Stimulated activated CD8-positive, alpha-beta memory T cell treated with anti-CD3 and anti-CD28 coated beads, Interleukin-7, amount 100 ng/mL, for 4 hours (primary cell): ENCODE results near the gene ELANE.
"Not testable (repeated sequence)": the region's sequence is repeated elsewhere in the genome, so short reads cannot be mapped to it uniquely, and the experiment has no call there.

ENCODE experiments used
- DNase-seq, 2 donors: peaks; one replicate each; pipeline ENCODE4 v3.0.0-alpha.2; 2020; ENCODE audit warnings: low read depth in 2 of 2

ELANE gene

DNA sequence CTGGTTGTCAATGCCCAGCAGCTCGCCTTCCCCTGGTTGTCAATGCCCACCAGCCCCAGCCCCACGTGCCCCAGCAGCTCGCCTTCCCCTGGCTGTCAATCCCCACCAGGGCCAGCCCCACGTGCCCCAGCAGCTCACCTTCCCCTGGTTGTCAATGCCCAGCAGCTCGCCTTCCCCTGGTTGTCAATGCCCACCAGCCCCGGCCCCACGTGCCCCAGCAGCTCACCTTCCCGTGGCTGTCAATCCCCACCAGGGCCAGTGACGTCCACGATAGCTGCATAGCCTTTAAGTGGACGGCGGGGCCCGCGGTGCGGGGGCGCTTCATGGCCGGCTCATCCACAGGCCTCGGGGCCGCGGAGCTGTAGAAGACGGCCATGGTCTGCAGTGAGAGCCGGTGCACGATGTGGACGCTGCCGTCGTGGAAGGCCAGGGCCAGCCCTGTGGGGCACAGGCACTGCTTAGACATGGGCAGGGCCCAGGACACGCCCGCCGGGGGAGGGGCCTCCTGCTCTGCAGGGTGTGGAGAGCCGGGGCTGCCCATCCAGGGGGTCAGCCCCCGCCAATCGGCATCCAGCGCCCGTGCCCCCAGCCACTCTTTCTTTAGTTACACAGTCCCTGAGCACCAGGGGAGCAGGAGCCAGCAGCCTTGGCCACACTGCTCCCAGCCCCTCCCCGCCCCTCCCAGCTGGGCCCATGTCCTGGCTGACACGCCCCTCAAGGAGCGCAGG, 27.8 kb downstream of the ELANE start:
- no peak for DNase-seq

DNA sequence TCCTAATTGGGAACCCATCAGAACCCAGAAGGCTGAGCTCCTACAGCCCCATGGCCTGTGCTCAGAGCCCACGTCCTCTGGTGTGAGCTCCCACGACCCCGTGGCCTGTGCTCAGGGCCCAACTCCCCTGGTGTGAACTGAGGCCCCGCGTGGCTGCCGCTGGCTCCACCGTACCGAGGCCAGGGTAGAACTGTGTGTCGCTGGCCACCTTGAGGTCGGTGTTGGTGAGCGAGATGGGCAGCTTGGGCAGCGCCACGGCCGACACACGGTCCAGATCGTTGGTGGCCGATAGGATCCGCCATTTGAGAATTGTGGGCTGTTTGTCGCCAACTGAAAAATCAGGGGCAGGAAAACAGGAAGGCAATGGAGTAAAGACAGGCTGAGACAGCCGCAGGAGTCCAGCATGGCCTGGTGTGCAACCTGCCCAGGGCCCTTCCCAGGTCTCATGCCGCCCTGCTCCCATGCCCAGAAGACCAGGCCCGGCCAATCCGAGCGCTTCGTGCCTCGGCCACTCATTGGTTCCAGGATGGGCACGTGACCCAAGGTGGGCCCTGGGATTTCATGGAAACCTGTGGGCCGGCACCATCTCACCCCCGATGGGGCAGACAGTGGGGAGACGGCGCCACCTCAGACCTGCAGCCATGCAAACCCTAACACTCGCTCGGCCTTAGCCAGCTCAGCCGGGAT, 29.4 kb downstream of the ELANE start:
- no peak for DNase-seq

DNA sequence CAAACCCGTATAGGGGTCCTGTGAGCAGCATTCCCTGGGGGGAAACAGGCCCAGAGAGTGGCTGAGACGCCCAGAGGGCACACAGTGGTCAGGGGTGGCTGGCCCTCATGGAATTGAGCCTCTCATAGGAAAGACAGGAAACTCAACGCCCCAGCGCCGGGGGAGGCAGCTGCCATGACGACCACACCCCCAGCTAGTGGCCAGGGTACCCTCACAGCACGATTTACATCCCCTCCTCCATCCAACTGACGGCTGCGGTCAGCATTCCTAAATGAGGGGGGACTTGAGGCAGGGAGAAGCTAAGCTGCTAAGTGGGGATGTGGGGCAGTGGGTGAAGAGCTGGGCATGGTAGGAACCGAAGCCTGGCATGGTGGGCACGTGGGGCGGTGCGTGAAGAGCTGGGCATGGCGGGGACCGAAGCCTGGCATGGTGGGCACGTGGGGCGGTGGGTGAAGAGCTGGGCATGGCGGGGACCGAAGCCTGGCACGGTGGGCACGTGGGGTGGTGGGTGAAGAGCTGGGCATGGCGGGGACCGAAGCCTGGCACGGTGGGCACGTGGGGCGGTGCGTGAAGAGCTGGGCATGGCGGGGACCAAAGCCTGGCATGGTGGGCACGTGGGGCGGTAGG, 30.9 kb downstream of the ELANE start:
- no peak for DNase-seq

DNA sequence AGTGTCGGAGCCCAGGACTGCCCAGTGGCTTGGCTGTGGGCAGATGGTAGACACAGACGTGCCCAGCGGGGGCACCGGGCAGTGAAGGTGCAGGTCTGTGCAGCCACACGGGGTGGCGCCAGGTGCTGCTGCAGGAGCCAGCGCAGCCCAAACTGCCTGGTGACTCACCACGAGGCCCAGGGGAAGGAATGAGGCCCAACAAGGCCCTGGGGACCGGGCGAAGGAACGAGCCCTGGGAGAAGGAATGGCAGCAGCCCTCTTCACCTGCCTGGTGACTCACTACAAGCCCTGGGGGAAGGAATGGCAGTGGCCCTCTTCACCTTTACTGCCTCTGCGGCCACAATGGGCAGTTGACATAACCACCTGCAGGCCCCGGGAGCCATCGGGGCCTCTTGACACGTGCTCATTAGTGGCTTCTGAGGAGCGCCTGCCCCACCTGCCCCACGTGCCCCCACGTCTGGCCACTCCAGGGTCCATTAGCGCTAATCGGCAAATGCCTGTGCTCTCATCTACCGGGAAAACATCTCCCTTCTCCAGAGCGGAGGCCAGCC, 31.6 kb downstream of the ELANE start:
- no peak for DNase-seq

DNA sequence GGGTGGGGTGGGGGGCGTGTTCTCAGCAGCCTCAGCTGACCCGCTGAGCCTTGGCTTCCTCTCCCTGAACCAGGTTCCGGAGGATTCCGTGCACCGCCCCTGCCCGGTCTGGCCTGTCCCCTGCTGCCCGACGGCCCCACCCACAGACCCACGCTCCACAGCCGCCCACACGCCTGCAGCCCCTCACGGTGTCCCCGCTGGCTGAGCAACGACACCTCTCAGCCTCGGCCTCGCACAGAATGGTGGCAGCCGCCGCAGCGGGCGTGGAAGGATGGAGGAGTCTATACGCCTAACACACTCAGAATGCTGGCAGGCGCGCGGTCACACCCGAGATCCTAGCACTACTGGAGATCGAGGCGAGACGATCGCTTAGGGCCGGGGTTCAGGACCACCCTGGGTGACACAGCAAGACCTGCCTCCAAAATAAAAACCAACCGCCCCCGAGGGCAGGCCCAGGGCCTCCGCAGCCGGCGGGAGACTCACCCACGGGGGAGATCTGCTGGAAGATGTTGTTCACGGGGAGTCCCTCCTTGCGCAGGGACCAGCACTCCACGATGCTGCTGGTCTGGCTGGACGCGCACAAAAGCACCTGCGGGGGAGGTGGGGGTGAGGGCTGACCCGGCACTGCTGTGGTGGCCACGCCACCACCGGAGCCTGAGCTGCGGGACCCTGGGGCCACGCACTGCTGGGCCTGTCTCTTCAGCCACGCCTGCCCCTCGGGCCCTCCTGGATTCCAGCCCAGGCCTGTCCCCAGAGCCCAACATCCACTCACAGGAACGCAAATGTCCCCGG, 32.5 kb downstream of the ELANE start:
- DNase-seq, result no peak

DNA sequence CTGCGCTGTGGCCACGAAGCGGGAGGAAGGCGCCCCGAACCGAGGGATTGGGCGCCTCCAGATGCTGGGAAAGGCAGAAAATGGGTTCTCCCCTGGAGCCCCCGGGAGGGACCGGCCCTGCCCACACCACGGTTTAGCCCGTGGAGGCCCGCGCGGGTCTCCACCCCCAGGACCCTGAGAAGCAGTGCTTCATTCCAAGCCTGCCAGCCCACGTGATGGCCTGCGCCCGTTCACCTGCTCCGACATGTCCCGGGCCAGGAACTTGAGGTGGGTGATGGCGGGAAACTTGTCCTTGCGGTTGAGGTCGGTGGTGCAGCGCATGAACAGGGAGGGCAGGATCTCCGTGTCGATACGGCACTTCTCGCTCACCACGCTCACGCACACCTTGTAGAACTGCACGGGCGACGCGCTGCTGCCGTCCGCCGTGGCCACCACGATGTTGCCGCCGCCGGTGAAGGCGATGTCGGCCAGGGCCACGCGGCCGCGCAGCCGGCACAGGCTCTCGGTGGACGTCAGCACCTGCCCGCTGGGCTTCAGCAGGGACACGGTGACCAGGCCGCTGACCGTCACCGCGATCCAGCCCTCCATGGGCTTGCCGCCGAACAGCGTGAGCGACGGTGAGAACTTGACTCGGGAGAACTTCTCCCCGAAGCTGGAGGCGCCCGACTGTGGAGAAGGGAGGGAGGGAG, 33.6 kb downstream of the ELANE start:
- DNase-seq, result no peak

DNA sequence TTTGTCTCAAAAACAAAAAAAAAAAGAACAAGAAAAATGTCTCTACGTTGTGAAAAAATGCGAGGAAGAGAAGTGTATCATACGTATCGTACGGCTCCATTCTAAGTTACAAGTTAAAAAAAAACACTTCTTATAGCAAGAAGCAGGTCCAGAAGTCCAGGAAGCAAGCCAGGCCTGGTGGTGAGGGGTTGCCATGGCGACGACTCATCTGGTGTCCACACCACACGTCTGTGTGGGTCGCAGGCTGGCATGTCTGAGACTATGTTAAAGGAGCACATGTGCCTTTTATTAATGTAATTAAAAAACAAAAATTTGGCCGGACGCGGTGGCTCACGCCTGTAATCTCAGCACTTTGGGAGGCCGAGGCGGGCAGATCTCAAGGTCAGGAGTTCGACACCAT, 35.0 kb downstream of the ELANE start:
- no peak for DNase-seq

DNA sequence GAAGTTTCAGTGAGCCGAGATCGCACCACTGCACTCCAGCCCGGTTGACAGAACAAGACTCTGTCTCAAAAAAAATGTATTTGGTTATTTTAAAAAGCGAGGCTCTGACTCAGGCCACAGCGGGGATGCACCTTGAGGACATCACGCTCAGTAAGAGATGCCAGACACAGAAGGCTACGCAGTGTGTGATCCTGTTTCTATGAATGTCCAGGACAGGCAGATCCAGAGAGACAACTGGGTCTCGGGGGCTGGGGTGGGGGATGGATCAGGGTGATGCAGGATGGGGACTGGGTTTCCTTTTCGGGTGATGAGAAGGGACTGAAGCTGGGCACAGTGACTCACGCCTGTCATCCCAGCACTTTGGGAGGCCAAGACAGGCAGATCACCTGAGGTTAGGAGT, 35.5 kb downstream of the ELANE start:
- no peak for DNase-seq

DNA sequence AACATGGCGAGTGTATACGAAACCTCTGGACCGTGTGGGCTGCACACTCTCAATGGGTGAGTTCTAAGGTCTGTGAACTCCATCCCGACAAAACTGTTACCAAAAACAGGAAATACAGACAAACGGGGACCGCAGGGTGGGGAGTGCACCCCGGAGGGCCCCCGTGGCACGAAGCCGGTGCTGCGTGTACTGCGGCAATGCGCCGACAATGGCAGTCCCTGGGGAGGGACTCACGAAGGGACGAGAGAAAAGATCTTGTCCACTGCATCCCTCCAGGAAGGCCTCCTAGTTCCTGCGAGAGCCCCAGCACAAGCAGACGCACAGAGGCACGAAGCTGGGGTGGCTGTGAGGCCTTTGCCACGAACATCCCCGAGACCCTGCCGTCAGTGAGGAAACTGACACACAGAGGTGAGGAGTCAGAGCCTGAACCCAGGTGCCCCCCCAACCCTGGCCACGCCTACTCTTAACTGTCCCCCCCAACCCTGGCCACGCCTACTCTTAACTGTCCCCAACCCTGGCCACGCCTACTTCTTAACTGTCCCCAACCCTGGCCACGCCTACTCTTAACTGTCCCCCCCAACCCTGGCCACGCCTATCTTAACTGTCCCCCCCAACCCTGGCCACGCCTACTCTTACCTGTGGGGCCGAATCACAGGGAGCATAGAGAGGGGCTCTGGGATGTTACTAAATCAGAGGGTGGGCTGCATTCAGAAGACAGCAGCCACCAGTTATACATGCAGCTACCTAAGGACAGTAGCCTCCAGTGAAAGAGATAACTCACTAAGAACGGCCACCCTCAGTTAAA, 36.7 kb downstream of the ELANE start:
- DNase-seq, result peak in 1 of 2 donors; percentile 46

DNA sequence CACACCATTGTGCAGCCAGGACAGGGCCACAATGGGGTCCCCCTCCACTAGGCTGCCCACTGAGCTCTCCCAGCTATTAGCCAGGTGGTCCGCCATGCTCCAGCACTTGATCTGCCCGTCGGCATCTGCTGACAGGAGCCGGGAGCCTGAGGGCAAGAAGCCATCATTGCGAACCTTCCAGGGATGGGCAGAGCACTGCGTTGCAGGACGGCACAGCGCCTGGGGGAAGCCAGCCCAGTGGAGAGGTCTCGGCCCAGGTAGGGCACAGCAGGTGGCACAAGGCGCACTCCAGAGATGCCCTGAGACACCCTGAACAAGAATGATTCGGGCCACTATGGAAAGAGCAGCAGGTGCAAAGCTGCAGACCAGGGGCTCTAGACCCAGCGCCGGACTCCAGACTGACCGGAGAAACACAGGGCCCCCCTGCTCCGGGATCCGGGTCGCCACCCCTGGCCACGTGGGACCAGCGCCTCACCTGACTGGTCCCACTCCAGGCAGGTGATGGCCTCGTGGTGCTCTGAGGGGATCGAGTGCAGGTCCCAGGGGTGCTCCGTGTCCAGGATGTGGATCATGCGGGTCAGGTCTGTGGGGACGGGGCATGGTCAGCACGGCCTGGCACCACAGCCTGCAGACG, 37.7 kb downstream of the ELANE start:
- DNase-seq, result no peak

DNA sequence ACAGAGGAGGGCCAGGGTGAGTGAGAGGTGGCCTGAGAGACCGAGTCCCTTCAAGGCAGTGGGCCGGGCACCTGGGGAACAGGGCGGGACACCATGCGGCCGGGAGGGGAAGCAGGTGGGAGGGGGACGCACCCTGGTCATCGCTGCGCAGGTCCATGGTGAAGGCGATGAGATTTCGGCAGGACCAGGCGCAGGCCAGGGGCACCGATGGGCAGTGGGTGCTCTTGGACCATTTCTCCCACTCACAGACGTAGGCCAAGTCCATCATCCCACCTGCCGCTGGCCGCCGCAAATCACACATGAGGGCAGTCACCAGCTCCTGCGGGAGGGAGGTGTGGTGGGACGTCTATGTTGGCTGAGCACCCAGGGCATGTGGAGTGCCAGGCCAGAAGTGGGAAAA, 38.7 kb downstream of the ELANE start:
- DNase-seq, result no peak

DNA sequence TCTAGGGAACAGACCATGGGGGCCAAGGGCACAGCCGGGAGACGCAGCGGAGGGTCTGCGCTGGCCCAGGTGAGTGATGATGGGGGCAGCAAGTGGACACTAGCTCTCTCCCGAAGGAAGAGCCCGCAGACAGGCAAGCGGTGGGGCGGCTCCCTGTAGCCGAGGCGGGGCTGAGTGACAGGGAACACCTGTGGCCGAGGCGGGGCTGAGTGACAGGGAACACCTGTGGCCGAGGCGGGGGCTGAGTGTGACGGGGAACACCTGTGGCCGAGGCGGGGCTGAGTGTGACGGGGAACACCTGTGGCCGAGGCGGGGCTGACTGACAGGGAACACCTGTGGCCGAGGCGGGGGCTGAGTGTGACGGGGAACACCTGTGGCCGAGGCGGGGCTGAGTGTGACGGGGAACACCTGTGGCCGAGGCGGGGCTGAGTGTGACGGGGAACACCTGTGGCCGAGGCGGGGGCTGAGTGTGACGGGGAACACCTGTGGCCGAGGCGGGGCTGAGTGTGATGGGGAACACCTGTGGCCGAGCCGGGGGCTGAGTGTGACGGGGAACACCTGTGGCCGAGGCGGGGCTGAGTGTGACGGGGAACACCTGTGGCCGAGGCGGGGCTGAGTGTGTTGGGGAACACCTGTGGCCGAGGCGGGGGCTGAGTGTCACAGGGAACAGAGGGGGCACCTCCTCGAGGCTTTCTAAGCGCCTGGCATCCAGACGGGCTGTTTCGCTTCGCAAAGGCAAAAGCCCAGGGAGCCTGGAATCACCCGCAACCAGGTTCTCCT, 39.5 kb downstream of the ELANE start:
- not testable (repeated sequence) for DNase-seq

DNA sequence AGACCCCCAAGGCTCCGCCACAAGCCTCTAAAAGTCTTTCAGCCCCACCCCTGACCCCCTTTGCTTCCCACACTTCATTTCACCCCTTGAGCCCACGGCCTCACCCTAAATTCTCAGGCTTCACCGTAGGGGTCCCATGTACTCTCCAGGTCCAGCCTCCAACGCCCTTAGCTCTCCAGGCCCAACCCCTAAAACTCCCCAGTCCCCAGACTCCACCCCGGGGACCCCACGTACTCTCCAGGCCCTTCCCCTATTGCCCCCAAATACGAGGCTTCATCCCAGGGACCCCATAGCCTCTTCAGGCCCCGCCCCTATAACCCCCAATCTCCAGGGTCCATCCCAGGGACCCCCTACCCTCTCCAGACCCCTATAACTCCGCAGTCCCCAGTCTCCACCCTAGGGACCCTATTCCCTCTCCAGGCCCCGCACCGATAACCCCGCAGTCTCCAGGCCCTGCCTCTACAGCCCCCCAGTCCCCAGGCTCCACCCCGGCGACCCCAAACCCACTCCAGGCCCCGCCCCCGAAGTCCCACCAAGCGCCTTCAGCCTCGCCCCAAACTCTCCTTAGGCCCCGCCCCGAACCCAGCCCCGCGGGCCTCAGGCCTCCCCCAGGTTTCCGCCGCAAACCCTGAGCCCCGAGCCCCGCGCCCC, 40.3 kb downstream of the ELANE start:
- DNase-seq, result no peak

DNA sequence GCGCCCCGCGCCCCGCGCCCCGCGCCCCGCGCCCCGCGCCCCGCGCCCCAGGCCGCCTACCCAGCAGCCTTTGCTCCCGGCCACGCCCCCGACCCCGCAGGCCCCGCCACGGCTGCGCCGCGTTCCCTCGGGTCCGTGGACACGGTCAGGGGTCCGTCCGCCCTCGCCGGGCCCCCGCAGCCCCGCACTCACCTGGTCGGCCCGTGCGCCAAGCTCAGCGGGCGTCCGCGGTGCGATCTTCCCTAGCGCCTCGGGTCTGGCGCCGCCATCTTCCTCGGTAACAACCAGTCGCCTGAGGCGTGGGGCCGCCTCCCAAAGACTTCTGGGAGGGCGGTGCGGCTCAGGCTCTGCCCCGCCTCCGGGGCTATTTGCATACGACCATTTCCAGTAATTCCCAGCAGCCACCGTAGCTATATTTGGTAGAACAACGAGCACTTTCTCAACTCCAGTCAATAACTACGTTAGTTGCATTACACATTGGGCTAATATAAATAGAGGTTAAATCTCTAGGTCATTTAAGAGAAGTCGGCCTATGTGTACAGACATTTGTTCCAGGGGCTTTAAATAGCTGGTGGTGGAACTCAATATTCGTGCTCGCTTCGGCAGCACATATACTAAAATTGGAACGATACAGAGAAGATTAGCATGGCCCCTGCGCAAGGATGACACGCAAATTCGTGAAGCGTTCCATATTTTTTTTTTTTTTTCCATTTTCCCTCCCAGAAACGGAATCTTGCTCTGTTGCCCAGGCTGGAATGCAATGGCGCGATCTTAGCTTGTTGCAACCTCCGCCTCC, 41.0 kb downstream of the ELANE start, which contains the start of the genes MED16 and RNU6-9:
TSS of gene MED16 (minus strand) at position 294 of the 796 bp plus-strand sequence. CDS start 2,056 bp downstream, outside the sequence.
TSS of gene RNU6-9 (plus strand) at position 591 of the 796 bp plus-strand sequence.
- peak; percentile 75 to 84 for DNase-seq

DNA sequence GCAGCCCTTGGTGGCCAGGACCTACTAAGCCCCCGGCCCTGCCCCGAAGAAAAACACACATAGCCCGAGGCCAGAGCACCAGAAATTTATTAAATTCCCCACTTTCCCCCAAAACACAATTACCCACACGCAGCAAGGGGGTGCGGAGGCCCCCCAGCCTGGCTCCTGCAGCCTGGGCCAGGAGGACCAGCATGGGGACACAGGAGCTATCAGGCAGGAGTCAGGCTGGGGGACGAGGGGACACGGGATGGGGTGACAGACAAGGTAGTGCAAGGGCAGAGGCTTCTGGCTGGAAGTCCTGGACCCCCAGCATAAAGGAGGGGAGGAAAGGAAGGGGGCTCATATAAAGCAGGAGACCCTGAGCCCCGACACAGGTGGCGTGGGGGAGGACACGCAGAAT, 44.3 kb downstream of the ELANE start:
- no peak for DNase-seq

DNA sequence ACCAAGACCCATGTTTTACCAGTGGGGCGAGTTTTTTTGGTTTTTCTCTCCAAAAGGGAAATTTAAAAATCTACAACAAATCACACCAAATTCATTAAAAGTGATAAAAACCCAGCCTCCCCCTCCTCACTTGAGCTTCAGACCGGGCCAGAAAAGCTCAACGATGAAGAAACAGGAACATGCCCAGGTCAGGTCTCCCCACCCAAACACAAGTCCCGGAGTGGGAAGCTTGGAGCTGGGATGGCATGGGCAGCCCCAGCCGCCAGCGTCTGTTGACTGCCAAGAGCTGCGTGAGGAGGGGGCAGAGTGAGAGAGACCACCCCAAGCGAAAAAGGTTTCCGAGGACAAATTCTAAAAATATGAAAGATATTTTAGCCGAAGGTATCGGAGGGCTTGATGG, 44.9 kb downstream of the ELANE start:
- no peak for DNase-seq

DNA sequence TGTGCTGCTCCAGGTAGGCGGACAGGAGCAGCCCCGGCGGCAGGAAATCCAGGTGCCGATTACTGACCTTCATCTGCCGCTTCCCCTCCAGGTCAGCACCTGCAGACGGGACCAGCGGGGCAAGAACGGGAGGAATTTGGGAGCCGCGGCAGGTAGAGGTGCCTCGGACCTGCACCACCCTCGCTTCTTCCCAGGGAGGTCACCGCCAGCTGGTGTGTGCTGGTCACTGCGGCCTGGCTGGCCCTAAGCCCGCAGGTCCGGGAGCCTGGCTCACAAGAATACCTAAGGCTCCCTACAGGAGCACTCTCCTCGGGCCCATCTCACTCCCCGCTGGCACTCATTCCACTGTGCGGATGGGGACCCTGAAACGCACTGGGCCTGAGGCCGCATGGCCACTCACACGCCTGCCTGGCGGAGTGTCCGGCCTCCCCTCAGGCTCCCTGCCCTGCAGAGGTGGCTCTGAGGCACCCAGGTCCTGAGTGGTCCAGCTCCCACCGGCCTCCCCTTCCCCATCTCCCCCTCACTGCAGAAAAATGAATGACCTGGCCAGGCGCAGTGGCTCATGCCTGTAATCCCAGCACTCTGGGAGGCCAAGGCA, 45.4 kb downstream of the ELANE start:
- DNase-seq, result no peak
